Uterus (tissue), 2 donors: ENCODE measurements around the gene KRT78.

Experiments used
- POLR2A ChIP-seq, 2 donors: fragments of 450-650 bp; IDR thresholded peaks; one replicate each; pipeline ENCODE4 v1.6.1; 2016; ENCODE audit warnings: antibody characterized with exemption in 2 of 2, mild to moderate bottlenecking in 1 of 2, moderate library complexity in 1 of 2
- TF ChIP-seq, protein P1 (sequence below), 4 experiments: fragments of 200-600 bp in 2 of 4; fragments of 450-650 bp in 2 of 4; sonication (generic) in 2 of 4; IDR thresholded peaks; one replicate each; pipeline ENCODE4 v1.5.1; 2016 to 2019; ENCODE audit warnings: antibody characterized with exemption in 4 of 4, mild to moderate bottlenecking in 2 of 4, moderate library complexity in 1 of 4

DNA sequence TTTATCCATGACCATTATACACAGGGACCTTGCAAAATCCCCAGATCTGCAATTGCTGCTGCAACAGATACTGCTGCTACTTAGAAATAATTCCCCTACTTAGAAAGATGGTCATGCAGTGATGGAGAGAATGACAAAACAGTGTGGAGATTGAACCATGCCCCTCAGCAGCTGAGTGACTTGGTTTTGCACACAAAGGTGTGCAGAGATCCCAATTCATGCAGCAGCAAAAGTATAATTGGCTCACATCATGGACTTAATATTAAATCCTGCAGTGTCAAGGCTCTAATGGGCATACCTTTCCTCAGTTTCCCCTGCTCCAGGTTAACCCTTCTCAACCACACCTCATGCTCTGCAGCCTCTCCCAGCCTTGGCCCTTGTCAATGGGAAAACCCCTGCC is 3.0 kb upstream of the KRT78 start:
- TF ChIP-seq, protein P1, sequence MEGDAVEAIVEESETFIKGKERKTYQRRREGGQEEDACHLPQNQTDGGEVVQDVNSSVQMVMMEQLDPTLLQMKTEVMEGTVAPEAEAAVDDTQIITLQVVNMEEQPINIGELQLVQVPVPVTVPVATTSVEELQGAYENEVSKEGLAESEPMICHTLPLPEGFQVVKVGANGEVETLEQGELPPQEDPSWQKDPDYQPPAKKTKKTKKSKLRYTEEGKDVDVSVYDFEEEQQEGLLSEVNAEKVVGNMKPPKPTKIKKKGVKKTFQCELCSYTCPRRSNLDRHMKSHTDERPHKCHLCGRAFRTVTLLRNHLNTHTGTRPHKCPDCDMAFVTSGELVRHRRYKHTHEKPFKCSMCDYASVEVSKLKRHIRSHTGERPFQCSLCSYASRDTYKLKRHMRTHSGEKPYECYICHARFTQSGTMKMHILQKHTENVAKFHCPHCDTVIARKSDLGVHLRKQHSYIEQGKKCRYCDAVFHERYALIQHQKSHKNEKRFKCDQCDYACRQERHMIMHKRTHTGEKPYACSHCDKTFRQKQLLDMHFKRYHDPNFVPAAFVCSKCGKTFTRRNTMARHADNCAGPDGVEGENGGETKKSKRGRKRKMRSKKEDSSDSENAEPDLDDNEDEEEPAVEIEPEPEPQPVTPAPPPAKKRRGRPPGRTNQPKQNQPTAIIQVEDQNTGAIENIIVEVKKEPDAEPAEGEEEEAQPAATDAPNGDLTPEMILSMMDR (IDR thresholded peaks at IDR 0.05): no peak
- no peak for TF ChIP-seq POLR2A (IDR thresholded peaks at IDR 0.05)
